HG03521 (cell line): ENCODE results near the gene MPI.
A peak's percentile ranks its signal among the peaks of the same experiment; 100 is the strongest.
"Not testable (repeated sequence)": the region's sequence is repeated elsewhere in the genome, so short reads cannot be mapped to it uniquely, and the experiment has no call there.

Source experiments
- ATAC-seq: cut with Tn5 transposase; IDR thresholded peaks from one replicate; pipeline ENCODE4 v1.9.1; 2021; ENCODE audit warnings: mild to moderate bottlenecking, moderate library complexity; ENCODE audit not compliant: unreplicated experiment

Gene MPI

DNA sequence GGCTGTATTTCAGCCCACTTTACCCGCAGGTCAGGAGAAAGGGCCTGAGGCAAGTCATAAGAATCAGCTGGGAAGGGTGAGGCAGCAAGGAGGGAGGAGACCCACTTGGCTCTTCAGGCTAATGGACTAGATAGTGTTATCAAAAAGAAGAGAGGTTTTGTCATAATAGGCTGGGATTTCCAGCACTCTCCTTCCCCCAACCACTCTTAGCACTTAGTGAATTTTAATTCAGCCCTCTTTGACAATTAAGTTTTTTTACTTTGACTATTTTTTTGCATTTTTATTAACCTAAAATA lies 771 bp downstream of the MPI start:
- no peak for ATAC-seq

DNA sequence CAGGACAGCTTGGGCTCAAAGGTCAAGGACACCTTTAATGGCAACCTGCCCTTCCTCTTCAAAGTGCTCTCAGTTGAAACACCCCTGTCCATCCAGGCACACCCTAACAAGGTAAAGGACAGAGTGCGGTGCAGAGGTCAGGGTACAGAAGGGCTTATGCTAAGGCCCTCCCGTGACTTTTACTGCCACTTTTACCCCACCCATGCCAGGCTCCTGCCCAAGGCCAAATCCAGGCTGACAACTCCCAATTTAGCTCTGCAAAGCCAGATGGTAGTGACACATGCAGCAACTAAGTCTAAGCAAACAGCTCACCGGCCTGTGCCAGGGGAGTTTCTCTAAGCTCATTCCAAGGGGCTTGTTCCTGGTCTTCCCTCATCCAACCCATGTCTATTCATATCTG lies 1.6 kb downstream of the MPI start:
- ATAC-seq: no peak

DNA sequence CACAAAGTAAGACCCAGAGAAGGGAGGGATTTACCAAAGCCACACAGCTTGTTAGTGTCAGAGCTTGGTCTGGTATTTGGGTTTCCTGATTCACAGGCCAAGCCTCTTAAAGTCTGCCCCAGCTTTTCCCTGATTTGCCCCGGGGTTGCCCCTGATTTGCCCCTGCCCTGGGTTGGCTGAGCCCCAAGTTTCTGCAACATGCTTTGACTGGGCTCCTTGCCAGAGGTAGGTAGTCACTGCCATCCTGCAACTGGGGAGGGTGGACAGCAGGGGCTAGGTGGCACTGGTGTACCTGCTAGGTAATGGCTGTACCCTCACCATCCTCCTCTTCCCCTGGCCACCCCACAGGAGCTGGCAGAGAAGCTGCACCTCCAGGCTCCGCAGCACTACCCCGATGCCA lies 2.5 kb downstream of the MPI start:
- no peak for ATAC-seq

DNA sequence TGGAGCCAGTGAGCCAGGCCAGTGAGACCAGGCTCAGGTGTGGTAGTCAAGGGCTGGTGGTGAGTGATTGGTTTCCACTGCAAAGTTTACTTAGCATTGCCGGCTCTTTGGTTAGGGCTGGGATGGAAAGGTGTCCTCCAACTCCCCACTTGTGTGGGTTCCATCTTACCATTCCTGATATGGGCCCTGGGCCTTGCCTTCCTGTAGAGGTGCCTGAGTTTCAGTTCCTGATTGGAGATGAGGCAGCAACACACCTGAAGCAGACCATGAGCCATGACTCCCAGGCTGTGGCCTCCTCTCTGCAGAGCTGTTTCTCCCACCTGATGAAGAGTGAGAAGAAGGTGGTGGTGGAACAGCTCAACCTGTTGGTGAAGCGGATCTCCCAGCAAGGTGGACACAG lies 3.1 kb downstream of the MPI start:
- ATAC-seq: no peak

DNA sequence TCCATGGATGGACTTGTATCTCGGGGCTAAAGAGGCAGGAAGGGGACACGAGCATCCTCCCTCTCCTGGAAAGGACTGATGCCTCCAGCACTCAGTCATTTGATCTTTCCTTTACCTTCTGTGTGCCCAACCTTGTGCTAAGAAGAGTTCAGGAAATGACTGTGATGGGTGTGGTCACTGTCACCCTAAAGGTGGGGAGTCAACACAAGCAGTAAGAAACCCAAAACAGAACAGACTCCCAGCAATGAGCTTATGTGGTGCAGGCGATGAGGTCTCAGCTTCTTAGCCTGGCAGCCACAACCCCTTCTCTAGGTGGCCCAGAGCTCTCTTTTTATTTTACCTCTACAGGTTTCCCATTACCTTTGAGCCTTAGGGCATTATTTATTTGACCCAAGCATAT lies 3.8 kb downstream of the MPI start:
- ATAC-seq: no peak

DNA sequence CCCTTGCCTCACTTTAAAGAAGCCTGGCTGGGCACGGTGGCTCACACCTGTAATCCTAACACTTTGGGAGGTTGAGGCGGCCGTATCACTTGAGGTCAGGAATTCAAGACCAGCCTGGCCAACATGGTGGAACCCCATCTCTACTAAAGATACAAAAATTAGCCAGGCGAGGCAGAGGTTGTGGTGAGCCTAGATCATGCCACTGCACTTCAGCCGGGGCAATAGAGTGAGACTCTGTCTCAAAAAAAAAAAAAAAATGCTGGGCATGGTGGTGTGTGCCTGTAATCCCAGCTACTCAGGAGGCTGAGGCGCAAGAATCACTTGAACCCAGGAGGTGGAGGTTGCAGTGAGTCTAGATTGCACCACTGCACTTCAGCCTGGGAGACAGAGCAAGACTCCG lies 4.5 kb downstream of the MPI start:
- ATAC-seq: not testable (repeated sequence)

DNA sequence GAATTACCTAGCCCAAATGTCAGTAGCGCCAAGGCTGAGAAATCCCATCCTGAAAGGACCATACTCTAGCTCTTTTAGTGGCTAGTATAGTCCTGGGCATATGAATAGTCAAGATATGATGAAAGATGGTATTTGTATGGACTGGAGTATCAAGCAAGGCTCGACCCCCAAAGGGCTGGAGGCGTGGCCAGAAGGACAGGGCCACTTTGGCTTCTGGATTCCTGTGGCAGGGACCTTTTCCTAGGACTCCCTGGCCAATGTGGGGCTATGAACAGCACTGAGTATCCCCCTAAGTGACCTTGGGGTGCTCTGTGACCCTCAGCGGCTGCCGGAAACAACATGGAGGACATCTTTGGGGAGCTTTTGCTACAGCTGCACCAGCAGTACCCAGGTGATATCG lies 6.0 kb downstream of the MPI start:
- ATAC-seq: no peak

DNA sequence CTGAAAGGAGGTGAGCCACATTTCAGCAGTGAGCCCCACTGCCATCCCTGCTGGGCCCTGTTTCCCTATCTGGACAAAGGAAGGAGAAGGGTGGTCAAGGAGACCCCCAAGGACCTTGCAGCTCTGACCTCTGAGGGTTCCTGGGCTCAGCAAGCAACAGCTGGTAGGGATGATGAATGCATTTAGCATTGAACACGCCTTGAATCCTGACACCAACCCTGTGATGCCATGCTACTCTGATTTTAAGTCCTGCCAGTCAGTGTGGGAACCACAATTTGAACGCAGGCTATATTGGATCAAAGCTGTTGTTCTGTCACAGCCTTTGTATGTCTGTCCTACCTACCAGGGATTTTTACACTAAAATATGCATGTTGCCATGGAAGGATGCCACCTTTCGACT lies 6.5 kb downstream of the MPI start:
- ATAC-seq: no peak

DNA sequence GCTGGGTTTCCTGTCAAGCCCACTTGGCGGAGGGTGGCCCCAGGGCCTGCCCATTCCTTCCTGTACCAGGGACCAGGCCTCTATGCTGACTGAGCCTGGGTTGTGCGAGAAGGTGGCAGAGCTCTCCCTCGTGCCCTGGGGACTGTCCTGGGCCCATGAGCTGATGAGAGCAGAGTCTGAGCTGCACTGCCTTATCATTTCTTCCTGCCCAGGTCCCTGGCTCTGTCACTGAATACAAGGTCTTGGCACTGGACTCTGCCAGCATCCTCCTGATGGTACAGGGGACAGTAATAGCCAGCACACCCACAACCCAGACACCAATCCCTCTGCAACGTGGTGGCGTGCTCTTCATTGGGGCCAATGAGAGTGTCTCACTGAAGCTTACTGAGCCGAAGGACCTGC lies 7.5 kb downstream of the MPI start:
- no peak for ATAC-seq

DNA sequence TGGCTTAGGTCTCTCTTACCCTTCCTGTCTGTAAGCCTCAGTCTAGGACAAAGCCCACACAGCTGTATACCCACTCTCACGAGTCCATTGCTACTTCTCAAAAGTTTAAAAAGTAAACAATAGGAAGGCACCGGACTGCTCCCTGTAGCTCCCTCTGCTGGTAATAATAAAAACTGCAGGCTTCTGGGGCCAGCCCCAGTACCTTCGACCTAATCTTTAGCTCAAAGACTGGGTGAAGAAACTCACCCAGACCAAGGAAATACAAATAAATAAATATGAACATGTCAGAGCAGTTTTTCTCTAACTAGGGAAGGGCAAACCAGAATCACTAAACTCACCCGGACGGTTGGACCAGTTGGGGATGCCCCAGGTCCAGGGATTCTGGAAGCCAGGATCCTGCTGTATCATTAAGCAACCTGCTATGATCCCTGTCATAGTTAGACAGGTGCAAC lies 11.8 kb downstream of the MPI start:
- no peak for ATAC-seq

DNA sequence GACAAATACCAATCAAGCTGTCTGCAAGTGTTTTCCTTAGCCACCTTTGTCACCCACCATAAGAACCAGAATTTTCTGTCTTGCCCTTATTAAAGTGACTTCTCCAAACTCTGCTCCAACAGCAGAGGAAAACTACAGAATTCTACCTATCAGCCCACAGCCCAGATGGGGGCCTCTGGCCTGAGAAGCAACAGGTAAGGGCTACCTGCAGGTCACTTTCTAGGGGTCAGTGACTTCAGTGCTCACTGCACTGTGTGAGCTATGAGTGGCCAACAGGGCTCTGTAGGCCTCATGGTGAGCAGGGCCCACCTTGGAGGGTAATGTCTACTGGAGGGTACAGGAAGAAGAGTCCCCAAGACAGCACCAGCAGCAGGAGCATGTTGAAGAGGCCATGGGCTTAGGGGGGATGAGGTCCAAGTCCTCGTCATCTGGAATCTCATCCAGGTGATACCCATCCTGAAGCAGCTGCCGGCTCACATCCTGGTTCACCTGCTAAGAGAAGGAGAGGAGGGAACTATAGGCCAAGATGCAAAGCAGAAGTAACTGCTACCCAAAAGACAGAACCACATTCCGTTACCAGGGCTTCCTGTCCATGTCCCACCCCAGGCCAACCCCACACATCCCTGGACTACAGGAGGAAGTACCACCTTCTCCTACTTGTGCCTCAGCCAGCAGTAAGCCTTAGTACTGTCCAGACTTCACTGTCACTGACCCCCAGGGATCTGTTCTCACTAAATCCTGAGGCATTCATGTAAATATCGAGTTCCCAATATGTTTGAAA lies 12.6 kb downstream of the MPI start:
- ATAC-seq: no peak

DNA sequence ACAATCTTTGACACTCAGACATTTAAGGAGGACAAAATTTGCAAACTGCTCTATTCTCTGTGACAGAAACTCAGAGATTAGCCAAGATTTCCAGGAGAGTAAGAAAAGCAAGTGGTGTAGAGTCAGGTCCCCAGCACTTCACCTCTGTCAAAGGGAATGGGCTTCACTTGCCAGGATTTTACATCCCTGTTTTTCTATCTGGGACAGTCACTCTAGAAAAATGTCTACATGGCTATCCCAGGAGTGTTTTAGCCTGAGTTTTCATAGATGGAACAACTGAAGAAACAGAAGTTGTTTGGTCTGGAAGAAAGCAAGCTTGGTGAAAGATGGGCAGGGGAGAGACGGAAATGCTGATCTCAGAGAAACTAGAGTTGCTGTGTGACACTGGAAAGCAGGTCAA lies 13.8 kb downstream of the MPI start:
- ATAC-seq: no peak

DNA sequence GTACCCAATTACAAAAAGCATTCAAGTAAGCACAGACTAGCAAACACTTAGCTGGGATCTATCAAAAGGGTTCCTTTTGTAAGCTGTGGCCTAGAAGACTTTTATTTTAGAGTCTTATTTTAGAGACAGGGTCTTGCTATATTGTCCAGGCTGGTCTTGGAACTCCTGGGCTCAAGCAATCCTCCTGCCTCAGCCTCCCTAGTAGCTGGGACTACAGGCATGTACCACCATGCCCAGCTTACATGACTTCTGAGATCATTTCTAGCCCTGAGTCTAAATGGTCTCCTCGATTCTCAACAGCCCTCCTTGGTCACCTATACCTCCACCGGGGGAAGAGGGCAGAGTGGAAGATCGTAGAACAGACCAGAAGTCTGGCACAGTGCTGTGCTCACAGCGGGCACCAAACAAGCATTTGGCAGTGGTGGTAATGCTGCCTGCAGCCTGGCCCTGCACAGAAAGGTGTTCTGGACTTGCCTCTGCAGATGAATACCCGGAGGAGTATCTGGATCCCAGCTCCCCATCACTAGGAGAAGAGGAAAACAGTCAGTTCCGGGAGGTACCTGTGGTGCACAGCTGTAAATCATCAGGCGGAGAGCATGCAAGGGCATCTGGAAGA lies 14.5 kb downstream of the MPI start:
- no peak for ATAC-seq

DNA sequence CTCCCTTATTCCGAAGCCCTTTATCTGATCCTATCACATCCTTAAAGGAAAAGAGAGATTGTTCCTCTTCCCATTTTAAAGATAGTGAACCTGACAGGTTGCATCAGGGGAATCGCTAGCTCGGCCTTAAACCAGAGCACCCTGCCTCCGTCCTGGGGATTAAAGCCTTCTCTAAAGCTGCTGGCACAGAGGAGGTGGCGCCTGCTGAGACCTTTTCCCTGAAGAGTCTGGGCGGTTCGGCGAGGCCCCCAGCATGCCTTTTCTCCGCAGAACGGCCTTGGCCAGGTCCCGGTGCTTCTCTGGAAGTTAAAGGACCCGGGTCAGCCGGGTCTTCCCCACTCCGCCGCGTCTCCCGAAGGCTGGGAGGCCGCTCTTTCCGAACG lies 16.2 kb downstream of the MPI start:
- peak; percentile 10 for ATAC-seq

DNA sequence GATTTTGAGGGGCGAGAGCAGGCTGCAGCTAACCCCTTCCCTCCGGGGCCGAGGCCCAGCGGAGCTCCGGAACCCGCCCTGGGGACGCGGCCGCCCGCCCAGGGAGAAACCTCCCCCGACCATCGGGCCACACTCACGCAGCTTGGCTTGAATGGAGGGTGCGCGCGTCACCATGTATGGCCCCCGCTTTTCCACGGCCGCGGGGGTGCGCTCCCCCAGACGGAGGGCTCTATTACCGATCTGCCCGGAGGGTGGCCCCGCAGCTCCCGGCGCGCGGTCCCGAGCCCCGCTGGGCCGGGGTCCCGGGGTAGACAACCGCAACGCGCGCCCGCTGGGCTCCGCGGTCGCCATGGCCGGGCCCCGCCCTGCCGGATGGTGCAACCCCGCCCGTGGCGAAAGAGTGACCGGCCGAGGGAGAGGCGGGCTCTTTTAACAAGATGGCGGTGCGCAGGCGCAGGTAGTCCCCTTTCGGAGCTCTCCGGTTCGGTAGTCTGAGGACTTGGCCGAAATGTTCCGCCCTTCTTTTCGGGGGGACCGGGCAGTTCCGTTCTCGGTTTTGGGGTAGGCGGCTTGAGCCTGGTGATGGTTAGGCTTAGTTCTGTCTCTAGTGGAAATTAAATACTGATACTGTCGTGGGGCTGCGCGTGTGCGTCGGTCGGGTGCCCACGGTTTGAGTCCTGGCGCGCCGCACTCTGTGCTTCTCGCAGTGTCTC lies 16.8 kb downstream of the MPI start, which contains the start of gene FAM219B:
TSS of gene FAM219B (minus strand) at position 402 of the 713 bp plus-strand sequence. CDS start at position 351, 51 bp downstream.
- peak; percentile 82 for ATAC-seq

DNA sequence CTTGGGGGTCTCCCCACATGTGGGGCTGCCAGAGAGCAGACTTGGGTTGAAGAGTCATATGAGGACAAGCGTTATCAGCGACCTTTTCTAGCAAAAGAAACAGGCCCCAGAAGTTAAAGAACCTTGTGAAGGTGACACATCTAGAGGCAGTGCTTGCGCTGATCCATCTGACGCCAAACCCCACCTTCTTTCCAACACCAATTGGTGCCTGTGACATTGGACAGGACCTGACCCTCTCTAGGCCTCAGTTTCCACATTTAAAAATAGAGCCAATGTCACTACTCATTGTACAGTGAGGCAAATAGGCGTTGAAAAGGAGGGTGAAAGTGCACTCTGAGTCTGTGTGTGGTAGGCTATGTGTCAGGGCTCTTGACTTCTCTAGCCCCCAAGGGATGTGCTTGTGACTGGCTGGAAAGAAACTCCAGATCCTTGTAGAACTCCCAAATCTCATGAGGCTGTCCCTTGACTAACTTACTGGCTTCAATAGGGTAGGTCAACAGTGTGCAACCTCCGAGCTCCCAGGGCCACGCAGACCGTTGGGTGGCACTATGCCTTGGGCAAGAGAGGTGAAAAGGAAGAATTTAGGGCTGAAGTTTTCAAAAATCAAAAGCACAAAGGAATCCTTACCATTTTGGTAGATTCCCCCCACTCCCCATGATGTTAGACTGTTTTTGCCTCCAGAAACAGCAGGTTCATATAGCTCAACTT lies 17.5 kb downstream of the MPI start:
- ATAC-seq: no peak

DNA sequence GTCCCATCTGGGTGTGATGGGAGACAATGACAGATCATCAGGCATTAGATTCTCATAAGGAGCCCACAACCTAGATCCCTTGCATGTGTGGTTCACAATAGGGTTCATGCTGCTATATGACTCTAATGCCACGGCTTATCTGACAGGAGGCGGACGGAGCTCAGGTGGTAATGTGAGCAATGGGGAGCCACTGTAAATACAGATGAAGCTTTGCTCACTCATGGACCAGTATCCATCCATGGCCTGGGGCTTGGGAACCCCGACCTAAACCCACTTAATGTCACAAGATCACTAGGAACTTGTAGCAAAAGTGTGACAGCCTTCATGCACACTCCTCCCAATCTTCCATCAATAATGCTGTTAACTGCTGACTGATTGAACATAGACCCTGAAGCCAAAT lies 18.8 kb downstream of the MPI start:
- no peak for ATAC-seq

DNA sequence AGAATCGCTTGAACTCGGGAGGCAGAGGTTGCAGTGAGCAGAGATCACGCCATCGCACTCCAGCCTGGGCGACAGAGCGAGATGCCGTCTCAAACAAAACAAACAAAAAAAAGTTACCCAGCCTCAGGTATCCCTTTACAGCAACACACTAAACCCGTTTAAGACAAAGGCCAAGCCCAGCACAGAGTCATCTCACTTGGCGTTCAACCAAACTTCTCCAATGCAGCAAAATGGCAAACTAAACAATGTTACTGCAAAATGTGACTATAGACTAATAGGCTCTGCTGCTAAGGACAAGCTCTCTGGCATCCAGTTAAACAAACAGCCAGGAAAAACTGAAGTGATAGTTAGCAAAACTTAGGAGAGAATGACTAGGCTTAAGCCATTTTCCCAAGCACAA lies 23.2 kb downstream of the MPI start:
- no peak for ATAC-seq

DNA sequence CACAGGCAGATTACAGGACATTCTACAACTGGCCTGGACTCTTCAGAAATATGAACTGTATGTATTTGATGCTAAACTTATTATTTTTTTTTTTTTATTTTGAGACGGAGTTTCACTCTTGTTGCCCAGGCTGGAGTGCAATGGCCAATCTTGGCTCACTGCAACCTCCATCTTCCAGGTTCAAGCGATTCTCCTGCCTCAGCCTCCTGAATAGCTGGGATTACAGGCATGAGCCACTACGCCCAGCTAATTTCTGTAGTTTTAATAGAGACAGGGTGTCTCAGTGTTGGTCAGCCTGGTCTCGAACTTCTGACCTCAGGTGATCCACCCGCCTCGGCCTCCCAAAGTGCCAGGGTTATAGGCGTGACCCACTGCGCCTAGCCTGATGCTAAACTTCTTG lies 24.0 kb downstream of the MPI start:
- ATAC-seq: not testable (repeated sequence)

DNA sequence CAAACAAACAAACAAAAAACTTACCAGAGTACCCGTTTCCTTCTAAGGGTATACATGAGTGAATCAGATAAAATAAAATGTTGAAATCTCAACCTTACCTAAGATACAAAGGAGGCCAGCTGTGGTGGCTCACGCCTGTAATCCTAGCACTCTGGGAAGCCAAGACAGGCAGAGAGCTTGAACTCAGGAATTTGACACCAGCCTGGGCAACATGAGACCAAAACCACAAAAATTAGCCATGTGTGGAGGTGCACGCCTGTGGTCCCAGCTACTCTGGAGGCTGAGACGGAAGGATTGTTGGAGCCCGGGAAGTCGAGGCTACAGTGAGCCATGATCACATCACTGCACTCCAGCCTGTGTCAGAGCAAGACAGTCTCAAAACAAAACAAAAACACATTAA lies 27.8 kb downstream of the MPI start:
- no peak for ATAC-seq

DNA sequence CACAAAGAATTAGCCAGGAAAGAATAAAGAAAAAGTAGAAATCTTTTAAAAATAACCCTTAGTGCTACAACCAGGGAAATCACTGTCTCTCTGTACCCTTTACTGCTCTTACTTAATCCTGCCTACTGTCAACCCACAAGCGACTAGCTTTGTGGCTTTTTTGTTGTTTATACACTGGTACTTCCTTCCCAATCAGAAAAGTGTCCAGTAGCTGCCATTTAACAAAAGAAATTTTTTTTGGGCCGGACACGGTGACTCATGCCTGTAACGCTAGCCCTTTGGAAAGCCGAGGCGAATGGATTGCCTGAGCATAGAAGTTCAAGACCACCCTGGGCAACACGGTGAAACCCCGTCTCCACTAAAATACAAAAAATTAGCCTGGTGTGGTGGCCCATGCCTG lies 30.6 kb downstream of the MPI start:
- ATAC-seq: no peak

DNA sequence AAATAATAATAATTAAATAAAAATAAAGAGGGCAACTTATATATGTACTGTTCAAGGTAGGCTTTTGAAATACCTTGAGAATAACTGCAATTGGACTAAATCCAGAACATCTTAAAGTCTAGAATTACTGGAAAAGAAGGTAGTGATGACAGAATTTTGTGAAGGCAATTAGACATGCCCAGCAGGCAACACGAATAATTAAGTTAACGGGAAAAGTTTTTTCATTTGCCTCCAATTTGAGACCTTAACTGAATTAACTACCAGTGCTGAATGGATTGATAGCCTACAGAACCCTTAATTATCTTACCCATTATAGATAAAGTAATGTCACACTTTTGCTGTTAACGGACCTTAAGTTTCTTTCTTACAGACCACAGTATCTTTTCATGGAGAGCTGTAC lies 34.7 kb downstream of the MPI start:
- no peak for ATAC-seq
